AG04449 (cell line): Measurements from ENCODE around the gene DAND5.

Experiments
- CTCF ChIA-PET: fragments of 350-600 bp; formaldehyde crosslinking; extraction: SDS; loops from one replicate; lab custom pipeline; 2021; ENCODE audit warnings: antibody characterized with exemption; lab: Yijun Ruan, JAX
- POLR2A ChIA-PET: fragments of 400-600, 350-600 bp; formaldehyde crosslinking; extraction: SDS; loops from one replicate; lab custom pipeline; 2020; ENCODE audit warnings: antibody characterized with exemption, inconsistent platforms; lab: Yijun Ruan, JAX
- DNase-seq: peaks from one replicate; pipeline ENCODE4 v3.0.0-alpha.2; 2010; ENCODE audit warnings: low read depth, low spot score
- H3K4me3 ChIP-seq: 2 replicates; pipeline ENCODE4 v1.5.1; 2011; ENCODE audit warnings: low read depth, mild to moderate bottlenecking, control low read depth, low read length
- CTCF ChIP-seq: IDR thresholded peaks from one replicate; pipeline ENCODE4 v1.5.1; 2011; ENCODE audit warnings: mild to moderate bottlenecking, moderate library complexity, low read length, control low read depth, inconsistent platforms; ENCODE audit not compliant: insufficient read depth; ENCODE audit errors: missing control alignments

The DAND5 gene

DNA sequence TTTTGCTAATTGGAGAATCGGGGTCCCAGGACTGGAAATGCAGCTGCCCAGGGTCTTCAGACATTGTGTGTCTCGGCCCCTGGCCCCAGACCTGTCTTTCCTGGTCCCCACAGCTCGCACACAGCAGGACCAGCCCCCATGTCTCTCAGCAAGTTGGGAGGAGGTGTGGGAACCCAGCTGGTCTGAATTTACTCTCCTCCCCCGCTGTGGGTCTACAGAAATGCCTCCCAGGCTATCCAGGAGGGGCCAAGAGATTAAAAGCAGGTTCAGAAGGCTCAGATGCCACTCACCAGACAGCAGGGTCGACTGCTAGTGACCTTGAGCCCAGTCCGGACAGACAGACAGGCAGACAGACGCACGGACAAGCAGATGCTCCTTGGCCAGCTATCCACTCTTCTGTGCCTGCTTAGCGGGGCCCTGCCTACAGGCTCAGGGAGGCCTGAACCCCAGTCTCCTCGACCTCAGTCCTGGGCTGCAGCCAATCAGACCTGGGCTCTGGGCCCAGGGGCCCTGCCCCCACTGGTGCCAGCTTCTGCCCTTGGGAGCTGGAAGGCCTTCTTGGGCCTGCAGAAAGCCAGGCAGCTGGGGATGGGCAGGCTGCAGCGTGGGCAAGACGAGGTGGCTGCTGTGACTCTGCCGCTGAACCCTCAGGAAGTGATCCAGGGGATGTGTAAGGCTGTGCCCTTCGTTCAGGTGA lies at the start of gene DAND5:
Gene DAND5 (plus strand): TSS at position 285 of the 697 bp plus-strand sequence. CDS start 85 bp downstream, at position 370.
- POLR2A ChIA-PET, result no interaction called here
- CTCF ChIA-PET, result interaction anchor here (5.6 to 9.9 kb wide), 2 partner anchors 6 to 123 kb away, joined by 138 to 153 read pairs; no protein-coding TSS in a partner anchor
- H3K4me3 ChIP-seq, result no peak within 1 kb of the TSS
- no peak for DNase-seq
- TF ChIP-seq CTCF, result no peak

DNA sequence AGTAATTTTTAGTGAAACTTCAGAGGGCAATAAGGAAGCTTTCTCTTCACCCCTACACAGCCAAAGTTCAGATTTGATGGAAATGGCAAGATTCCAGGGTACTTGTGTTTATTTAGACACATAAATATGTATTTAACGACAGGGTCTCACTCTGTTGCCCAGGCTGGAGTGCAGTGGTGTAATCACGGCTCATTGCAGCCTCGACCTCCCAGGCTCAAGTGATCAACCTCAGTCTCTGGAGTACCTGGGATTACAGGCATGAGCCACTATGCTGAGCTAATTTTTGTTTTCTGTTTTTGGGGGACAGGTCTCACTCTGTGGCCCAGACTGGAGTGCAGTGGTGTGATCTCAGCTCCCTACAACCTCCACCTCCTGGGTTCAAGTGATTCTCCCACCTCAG lies 48.3 kb upstream of the DAND5 start:
- ChIA-PET POLR2A (interaction anchor here (1.3 kb wide), 1 partner anchor 12 kb away, joined by 5 read pairs; no protein-coding TSS in a partner anchor), CTCF (interaction anchor here (0.9 to 1.8 kb wide), 3 partner anchors 12 to 160 kb away, joined by 3 to 6 read pairs (median 4); partner anchors contain the start of gene FARSA)
- DNase-seq, result no peak
- TF ChIP-seq CTCF, result no peak
- H3K4me3 ChIP-seq, result no peak overlapping the region

GRCh38 chr19:12922959-12923358 lies 46.4 kb upstream of the DAND5 start:
- POLR2A ChIA-PET, result no interaction called here
- CTCF ChIA-PET, result interaction anchor here (1.3 kb wide), 1 partner anchor 9 kb away, joined by 6 read pairs; no protein-coding TSS in a partner anchor
- no peak for TF ChIP-seq CTCF
- H3K4me3 ChIP-seq, result no peak overlapping the region
- no peak for DNase-seq

DNA sequence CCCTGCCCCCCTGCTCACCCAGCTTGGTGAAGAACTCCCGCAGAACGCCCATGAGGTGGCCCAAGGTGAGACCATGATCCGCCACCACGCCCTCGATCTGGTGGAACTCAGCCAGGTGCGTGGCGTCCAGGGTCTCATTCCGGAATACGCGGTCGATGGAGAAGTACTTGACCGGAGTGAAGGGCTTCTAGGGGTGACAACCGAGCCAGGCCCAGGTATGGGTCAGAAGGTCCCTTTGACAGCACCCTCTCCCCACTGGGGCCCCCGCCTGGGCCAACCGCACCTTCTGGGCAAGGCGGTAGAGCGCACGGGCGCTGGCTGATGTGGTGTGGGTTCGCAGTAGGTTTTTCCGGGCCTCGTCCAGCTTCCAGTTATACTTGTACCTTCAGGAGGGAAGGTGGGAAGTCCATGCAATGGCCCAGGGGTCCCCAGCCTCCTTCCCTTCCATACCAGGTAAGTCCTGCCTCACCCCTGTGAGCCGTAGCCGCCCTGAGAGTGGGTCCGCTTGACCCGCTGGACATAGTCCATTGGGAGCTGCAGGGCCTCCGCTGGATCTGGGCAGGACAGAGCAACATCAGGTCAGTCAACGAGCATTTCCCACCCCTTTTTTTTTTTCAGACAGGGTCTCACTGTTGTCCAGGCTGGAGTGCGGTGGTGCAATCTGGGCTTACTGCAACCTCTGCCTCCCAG lies 44.6 kb upstream of the DAND5 start:
- H3K4me3 ChIP-seq, result no peak overlapping the region
- no peak for DNase-seq
- TF ChIP-seq CTCF, result no peak
- POLR2A ChIA-PET, result no interaction called here
- CTCF ChIA-PET, result no interaction called here

- ChIA-PET POLR2A (no interaction called here), CTCF (interaction anchor here (1.2 to 4.1 kb wide), 2 partner anchors 35 to 164 kb away, joined by 3 to 20 read pairs; no protein-coding TSS in a partner anchor)
- DNase-seq, result no peak
- H3K4me3 ChIP-seq, result no peak overlapping the region
- TF ChIP-seq CTCF, result no peak
These were observed 39.3 kb upstream of the DAND5 start for GRCh38 chr19:12930002-12930645.
